Cardiac fibroblast (primary cell): ENCODE results near the gene C19orf73.

Experiments
- DNase-seq, 2 donors: peaks; one replicate each; pipeline versions ENCODE4 v3.0.0 to v3.0.0-alpha.2; 2010; ENCODE audit warnings: low read depth in 2 of 2
- H3K4me3 ChIP-seq, 2 donors: replicated peaks in 1 of 2; 1 replicate in 1 of 2; 2 replicates in 1 of 2; pipeline ENCODE4 v1.5.1; 2011; ENCODE audit warnings: low read depth in 2 of 2, low read length in 2 of 2, mild to moderate bottlenecking in 2 of 2, moderate library complexity in 1 of 2
- TF ChIP-seq, protein P1 (sequence below): IDR thresholded peaks from one replicate; pipeline ENCODE4 v1.5.1; 2011; ENCODE audit warnings: low read depth, mild to moderate bottlenecking, low read length, inconsistent platforms

C19orf73 gene

DNA sequence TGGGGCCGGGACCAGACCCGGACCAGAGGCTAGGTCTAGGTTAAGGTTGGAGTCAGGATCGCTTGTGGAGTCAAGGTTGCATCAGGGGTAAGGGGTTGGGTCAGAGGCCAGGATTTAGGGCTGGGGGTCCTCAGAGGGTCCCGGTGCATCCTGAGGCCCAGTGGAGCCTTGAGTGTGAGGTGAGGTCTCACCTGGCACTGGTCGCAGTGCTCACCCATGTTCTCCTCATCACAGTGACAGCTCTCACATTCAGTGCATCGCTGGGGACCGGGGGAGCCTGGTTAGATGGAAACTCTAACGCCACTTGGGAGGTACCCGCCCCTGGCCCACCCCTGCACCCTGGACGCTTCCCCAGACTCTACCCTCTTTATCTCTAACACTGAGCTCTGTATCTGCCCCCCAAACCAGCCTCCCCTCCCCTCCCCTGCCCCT lies 33.2 kb upstream of the C19orf73 start:
- no peak overlapping the region for H3K4me3 ChIP-seq
- TF ChIP-seq, protein P1, sequence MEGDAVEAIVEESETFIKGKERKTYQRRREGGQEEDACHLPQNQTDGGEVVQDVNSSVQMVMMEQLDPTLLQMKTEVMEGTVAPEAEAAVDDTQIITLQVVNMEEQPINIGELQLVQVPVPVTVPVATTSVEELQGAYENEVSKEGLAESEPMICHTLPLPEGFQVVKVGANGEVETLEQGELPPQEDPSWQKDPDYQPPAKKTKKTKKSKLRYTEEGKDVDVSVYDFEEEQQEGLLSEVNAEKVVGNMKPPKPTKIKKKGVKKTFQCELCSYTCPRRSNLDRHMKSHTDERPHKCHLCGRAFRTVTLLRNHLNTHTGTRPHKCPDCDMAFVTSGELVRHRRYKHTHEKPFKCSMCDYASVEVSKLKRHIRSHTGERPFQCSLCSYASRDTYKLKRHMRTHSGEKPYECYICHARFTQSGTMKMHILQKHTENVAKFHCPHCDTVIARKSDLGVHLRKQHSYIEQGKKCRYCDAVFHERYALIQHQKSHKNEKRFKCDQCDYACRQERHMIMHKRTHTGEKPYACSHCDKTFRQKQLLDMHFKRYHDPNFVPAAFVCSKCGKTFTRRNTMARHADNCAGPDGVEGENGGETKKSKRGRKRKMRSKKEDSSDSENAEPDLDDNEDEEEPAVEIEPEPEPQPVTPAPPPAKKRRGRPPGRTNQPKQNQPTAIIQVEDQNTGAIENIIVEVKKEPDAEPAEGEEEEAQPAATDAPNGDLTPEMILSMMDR: no peak
- no peak for DNase-seq

DNA sequence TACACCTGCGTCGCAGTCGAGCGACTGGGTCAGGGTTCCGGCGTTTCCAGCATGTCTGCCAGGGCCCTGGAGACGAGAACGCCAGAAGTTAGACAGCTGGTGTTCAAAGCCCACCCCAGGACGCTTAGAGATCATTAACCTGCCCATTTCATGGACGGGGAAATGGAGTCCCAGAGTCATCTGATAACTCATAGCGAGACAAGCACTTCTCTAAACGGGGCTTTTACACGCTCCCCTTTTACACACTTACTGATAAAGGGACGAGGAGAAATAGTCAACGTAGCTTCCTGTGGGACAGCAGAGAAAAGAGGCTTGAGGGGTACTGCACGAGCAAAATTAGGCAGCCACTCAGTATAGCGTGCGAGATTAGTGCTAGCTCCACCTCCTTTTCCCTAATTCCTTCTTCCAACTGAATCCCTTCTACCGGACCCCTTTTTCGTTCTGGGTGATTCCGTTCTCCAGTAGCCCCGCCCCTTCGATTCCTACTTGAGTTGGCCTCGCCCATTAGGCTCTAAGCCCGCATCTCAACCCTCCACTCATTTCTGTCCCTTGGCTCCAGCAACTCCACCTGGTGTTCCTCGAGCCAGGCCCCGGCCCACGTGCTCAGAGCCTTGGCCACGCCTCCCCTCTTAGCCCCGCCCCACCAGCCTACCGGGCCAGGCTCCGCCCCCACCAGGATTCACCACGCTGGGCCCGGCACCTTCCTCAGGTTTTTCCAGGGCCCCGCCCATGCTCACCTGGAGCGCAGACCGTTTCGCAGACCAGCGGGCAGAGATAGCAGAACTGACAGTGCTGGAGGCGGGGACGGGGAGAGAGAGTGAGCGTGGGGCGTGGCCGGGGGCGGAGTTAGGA lies 32.5 kb upstream of the C19orf73 start:
- peak overlapping the region in 1 of 2 donors; percentile 57 for H3K4me3 ChIP-seq
- TF ChIP-seq, protein P1: no peak
- DNase-seq: peak; percentile 36 to 43

DNA sequence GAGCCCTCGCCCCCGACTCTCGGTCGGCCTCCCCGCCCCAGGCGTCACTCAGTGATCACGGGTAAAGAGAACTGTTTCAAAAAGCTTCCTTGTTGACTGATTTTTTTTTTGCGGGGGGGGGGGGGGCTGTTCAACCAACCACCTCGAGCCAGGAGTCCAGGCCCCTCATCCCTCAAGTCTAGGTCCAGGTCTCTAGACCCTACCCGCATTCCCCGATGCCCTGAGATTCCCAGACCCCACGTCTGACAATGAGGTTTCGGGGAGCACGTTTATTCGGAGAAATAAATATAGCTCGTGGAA lies 32.0 kb upstream of the C19orf73 start:
- TF ChIP-seq, protein P1: no peak
- H3K4me3 ChIP-seq: peak overlapping the region; percentile 57 to 89
- DNase-seq: no peak

DNA sequence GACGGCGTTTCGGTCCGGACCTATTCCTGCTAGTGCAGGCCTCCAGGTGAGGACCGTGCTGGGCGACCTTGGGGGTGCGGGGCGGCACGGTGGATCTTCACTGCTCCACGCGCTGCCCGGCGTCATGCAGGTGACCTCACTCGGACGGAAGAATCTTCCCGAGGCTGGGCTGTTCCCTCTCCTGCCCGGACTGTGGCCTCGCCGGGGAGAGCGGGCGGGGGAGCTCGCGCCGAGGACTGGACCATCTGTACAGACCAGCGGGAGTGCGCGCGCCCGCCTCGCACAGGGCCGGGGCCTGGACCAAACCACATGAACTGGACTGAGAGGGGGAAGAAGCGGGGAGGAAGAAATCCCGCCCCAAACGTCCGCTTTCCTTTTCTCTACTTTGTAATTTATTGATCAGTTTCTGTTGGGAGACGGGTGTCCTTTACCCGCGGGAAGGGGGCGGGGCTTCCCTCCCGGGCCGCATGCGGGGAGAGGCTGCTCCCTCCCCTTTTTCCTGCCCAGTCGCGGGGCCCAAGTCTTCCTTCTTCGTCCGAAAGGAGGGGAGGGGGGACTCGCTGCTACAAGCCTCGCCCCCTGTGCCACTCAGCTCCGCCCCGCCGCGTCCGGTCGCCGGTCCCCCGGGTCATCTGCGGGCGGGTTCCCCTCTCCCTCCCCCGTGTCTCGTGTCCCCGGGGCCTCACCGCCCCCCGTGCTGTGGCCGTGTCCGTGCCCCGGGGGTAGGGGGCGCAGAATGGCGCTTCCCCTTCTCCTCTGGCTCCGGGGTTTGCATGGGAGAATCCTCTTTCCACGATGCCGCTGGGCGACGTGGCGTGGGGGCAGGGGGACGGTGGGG lies 31.4 kb upstream of the C19orf73 start:
- TF ChIP-seq, protein P1: no peak
- H3K4me3 ChIP-seq: peak overlapping the region; percentile 57 to 89
- peak; percentile 78 to 82 for DNase-seq

DNA sequence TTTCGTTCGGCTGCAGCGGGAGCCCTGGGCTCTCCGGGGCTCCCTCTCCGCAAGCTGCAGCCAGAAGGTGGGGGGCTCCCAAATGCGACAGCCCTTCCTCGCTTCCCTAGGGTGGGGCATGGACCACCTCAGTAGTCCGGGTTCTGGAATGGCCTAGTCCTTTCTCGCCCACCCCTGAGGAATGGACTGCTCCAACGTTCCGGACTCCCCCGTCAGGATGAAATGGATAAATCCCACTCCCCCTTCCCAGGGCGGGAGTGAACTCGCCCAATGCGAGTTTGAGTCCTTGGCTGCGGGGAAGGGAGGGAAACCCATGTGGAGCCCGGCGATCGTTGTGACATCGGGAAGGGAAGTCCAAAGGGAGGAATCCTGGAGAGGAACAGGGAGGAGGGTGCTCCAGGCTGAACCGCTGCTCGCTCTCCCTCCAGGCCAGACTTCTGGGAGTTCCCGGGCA lies 30.7 kb upstream of the C19orf73 start:
- TF ChIP-seq, protein P1: no peak
- H3K4me3 ChIP-seq: peak overlapping the region; percentile 57 to 89
- DNase-seq: peak; percentile 87 to 92

DNA sequence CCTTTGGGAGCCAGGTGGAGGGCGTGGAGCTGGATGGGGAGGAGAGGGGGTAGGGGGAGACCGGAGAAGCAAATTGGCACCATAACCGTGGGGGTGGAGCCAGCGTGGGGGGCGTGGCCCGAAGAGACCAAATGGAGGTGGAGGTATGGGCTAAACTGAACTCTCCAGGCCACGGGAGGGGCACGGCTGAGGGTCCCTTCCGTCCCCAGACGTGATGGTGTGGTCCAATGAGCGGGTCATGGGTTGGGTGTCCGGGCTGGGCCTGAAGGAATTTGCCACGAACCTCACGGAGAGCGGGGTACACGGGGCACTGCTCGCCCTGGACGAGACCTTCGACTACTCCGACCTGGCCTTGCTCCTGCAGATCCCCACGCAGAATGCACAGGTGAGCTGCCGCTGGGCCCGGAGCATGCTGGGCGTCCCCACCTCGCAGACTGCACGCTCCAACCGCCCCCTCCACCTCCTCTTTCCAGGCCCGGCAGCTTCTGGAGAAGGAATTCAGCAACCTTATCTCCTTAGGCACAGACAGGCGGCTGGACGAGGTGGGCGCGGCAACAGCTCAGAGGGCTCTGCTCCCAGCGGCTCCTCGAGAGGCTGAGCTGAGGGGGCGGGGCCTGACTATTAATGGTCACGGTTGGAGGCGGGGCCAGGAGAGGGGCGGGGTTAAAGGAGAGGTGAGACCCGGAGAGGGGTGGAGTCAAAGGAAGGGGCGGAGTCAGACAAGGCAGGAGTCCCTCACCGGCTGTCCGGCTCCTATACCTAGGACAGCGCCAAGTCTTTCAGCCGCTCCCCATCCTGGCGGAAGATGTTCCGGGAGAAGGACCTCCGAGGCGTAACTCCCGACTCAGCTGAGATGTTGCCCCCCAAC lies 30.1 kb upstream of the C19orf73 start:
- peak; percentile 91 to 97 for DNase-seq
- TF ChIP-seq, protein P1: no peak
- peak overlapping the region; percentile 57 to 89 for H3K4me3 ChIP-seq
